GM12801 (cell line): ENCODE measurements around the gene SYNJ2.

Experiments
- TF ChIP-seq, protein P1 (sequence below): IDR thresholded peaks from one replicate; pipeline ENCODE4 v1.5.1; 2011; ENCODE audit warnings: control low read depth; ENCODE audit not compliant: insufficient read length; ENCODE audit errors: extremely low read depth

Gene SYNJ2

GRCh38 chr6:158042245-158042798, 60.7 kb downstream of the SYNJ2 start:
- TF ChIP-seq, protein P1, sequence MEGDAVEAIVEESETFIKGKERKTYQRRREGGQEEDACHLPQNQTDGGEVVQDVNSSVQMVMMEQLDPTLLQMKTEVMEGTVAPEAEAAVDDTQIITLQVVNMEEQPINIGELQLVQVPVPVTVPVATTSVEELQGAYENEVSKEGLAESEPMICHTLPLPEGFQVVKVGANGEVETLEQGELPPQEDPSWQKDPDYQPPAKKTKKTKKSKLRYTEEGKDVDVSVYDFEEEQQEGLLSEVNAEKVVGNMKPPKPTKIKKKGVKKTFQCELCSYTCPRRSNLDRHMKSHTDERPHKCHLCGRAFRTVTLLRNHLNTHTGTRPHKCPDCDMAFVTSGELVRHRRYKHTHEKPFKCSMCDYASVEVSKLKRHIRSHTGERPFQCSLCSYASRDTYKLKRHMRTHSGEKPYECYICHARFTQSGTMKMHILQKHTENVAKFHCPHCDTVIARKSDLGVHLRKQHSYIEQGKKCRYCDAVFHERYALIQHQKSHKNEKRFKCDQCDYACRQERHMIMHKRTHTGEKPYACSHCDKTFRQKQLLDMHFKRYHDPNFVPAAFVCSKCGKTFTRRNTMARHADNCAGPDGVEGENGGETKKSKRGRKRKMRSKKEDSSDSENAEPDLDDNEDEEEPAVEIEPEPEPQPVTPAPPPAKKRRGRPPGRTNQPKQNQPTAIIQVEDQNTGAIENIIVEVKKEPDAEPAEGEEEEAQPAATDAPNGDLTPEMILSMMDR: no peak

DNA sequence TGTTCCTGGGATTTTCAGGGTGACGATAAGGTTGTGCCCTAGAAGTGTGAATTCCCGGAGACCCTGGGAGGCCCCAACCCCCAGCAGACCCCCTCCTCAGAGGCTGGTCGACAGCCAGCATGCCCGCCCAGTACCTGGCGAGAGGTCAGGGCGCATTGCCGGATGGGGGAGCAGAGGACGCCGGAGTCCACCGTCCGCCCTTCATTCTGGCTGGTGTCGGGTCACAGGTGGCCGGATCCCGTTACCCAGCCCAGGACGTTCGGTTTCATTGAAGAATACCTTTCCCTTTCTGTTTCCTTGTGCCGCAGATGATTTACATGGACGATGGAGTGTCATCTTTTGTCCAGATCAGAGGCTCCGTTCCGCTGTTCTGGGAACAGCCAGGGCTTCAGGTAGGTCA, 61.3 kb downstream of the SYNJ2 start:
- TF ChIP-seq, protein P1: no peak

DNA sequence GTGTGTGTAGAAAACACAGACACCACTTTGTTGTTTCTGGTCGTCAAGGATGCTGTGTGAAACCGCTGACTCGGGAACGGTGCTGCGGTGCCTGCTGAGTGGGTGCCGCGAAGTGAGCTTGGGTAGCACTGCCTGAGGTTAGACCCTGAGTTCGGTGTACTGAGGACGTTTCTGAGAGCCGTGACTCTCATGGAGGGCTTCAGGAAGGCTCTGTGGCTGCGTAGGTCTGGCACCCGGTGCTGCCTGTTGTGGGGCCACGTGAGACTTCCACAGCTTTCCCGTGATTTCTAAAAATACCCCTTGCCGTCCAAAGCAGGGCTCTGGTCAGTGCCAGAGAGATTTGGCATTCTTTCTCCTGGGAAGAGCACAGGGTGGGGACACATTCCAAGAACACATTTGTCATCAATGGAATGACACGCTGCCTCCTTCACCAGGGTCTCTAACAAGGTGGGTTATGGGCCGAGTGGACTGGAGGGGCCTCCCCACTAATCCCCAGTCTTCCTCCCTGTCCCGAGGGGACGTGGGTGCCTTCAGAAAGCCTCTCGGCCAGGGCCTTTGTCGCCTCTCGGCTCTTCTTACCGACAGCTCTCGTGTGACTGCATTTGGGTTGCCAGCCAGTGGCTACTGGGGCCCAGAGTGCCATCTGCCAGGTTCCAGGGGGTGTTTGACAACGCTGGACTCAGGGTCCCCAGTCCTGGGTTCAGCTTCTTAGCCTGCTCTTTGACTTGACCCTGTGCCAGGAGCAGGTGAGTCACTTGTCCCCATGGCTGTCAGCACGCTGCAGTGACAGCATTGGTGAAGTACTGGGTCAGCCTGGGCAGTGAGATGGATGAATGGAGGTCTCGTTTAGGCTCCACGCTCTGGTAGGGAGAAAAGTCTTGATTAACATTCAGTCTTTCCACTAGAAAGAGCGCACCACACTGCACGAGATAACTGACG, 62.2 kb downstream of the SYNJ2 start:
- TF ChIP-seq, protein P1: no peak

DNA sequence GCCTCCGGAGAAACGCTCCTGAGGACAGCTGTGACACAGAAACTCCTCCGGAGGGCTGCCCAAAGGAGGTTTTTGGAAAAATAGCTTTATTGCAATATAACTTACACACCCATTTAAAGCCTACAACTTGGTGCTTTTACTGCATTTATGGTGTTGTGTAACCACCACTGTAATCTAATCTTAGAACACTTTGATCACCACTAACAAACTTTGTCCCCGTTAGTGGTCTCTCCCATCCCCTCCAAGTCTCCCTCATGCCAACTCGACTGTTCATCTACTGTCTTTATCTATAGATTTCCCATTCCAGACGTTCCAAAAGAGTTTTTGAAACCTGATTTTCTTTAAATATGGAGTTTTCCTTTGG, 62.8 kb downstream of the SYNJ2 start:
- TF ChIP-seq, protein P1: no peak

GRCh38 chr6:158046201-158047126, 64.8 kb downstream of the SYNJ2 start:
- TF ChIP-seq, protein P1: no peak

- TF ChIP-seq, protein P1: no peak
Measured at GRCh38 chr6:158047127-158047518, 65.5 kb downstream of the SYNJ2 start.

DNA sequence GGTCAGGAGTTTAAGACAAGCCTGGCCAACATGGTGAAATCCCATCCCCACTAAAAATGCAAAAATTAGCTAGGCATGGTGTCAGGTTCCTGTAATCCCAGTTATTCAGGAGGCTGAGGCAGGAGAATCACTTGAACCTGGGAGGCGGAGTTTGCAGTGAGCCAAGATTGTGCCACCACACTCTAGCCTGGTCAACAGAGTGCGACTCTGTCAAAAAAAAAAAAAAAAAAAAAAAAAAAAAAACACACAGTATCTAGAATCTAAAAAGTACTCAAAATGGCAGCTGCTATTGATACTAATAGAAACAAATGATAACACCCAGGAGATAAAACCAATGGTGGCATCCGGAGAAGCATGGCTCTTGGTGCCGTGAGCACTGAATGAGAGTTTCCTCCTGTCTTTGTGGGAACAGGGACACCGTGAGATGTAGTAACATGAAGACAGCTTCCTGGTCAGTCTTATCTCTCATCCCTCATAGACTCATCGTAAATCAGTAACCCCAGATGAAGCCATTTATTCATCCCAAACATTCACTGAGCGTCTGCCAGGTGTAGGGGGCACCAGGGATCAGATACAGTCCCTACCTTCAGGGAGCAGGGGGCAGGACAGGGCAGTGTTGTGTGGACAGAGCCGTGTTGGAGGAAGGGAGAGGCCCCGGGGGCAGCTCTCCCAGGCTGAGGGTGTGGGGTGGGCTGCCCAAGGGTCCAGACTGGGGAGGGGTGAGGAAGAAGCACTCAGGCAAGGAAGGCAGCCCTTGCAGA, 66.1 kb downstream of the SYNJ2 start:
- TF ChIP-seq, protein P1: no peak
